Measurements from ENCODE around the gene FRMPD4. TPM values are rescaled to one million over a fixed set of nuclear protein-coding genes. Genes with fewer than 3 reads are reported as not detected.

Gene FRMPD4
- total and polyA plus RNA-seq, 2 experiments from 2014 or later, result 0.19 to 0.80 TPM

DNA sequence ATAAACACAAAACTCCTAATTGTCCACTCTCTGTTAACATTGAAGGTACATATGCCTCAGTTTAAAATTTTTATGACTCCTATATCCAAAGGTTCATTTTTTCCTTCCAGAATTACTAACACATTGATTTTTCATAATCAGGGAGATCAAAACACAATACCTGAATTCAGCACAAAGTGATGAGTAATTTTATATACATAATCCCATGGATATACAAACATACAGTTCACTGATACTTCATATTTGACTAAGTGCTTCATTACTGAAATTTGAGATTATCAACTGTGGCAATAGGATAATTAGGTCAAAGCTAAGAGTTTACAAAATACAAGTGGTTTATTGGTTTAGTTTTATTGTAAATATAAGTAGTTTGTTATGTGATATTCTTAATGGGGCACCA, 476.8 kb downstream of the FRMPD4 start (continued):
- TF ChIP-seq, protein P1, sequence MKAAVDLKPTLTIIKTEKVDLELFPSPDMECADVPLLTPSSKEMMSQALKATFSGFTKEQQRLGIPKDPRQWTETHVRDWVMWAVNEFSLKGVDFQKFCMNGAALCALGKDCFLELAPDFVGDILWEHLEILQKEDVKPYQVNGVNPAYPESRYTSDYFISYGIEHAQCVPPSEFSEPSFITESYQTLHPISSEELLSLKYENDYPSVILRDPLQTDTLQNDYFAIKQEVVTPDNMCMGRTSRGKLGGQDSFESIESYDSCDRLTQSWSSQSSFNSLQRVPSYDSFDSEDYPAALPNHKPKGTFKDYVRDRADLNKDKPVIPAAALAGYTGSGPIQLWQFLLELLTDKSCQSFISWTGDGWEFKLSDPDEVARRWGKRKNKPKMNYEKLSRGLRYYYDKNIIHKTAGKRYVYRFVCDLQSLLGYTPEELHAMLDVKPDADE (IDR thresholded peaks at IDR 0.05), result no peak
- TF ChIP-seq, protein P2, sequence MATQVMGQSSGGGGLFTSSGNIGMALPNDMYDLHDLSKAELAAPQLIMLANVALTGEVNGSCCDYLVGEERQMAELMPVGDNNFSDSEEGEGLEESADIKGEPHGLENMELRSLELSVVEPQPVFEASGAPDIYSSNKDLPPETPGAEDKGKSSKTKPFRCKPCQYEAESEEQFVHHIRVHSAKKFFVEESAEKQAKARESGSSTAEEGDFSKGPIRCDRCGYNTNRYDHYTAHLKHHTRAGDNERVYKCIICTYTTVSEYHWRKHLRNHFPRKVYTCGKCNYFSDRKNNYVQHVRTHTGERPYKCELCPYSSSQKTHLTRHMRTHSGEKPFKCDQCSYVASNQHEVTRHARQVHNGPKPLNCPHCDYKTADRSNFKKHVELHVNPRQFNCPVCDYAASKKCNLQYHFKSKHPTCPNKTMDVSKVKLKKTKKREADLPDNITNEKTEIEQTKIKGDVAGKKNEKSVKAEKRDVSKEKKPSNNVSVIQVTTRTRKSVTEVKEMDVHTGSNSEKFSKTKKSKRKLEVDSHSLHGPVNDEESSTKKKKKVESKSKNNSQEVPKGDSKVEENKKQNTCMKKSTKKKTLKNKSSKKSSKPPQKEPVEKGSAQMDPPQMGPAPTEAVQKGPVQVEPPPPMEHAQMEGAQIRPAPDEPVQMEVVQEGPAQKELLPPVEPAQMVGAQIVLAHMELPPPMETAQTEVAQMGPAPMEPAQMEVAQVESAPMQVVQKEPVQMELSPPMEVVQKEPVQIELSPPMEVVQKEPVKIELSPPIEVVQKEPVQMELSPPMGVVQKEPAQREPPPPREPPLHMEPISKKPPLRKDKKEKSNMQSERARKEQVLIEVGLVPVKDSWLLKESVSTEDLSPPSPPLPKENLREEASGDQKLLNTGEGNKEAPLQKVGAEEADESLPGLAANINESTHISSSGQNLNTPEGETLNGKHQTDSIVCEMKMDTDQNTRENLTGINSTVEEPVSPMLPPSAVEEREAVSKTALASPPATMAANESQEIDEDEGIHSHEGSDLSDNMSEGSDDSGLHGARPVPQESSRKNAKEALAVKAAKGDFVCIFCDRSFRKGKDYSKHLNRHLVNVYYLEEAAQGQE (IDR thresholded peaks at IDR 0.05; ENCODE audit: unreplicated experiment), result no peak
- TF ChIP-seq JUNB (IDR thresholded peaks at IDR 0.05; ENCODE audit: unreplicated experiment) (no peak), POLR2AphosphoS5 (IDR thresholded peaks at IDR 0.05; ENCODE audit: low read depth) (no peak), NANOG (IDR thresholded peaks at IDR 0.05; ENCODE audit: borderline replicate concordance) (no peak), ZNF331 (CRISPR knock-in tag; IDR thresholded peaks at IDR 0.05; ENCODE audit: low read depth) (no peak)
- TF ChIP-seq, protein P3, sequence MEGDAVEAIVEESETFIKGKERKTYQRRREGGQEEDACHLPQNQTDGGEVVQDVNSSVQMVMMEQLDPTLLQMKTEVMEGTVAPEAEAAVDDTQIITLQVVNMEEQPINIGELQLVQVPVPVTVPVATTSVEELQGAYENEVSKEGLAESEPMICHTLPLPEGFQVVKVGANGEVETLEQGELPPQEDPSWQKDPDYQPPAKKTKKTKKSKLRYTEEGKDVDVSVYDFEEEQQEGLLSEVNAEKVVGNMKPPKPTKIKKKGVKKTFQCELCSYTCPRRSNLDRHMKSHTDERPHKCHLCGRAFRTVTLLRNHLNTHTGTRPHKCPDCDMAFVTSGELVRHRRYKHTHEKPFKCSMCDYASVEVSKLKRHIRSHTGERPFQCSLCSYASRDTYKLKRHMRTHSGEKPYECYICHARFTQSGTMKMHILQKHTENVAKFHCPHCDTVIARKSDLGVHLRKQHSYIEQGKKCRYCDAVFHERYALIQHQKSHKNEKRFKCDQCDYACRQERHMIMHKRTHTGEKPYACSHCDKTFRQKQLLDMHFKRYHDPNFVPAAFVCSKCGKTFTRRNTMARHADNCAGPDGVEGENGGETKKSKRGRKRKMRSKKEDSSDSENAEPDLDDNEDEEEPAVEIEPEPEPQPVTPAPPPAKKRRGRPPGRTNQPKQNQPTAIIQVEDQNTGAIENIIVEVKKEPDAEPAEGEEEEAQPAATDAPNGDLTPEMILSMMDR (conservative IDR thresholded peaks at IDR 0.05; ENCODE audit: low read depth in 2 of 2), result no peak

DNA sequence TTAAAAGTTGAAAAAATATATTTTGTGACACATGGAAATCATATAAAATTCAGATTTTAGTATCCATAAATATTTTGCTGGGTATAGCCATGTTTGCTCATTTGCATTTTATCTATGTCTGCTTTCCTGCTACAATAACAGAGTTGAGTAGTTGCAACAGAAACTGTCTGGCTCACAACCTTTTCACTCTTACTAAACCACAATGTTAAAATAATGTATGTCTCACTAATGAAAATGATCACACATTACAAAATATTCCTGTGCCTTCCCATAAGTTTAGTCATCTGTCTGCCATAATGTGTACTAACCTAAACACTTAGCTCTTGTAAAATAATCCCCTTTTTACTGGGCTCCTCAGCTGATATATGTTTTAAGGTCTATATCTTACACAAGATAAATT, 479.0 kb downstream of the FRMPD4 start:
- H3K27me3 ChIP-seq (ENCODE audit: insufficient read depth), result no peaks in the 10 kb centered on the region
- no peak overlapping the region for H3K4me3 ChIP-seq
- no peak overlapping the region for H3K4me2 ChIP-seq
- no peaks in the 10 kb centered on the region for H3K4me1 ChIP-seq (ENCODE audit: insufficient read depth)
- Mint-ChIP-seq H3K4me1 (no peaks in the 10 kb centered on the region), H3K36me3 (ENCODE audit: low read depth) (no peaks in the 10 kb centered on the region), H3K27me3 (ENCODE audit: insufficient read depth, low read depth, poor library complexity) (no peaks in the 10 kb centered on the region), H3K9me3 (no peaks in the 10 kb centered on the region), H3K27ac (no peak overlapping the region), H3K4me3 (no peak overlapping the region)
- DNase-seq (ENCODE audit: low spot score) (no peak), ATAC-seq (no peak)
- no peaks in the 10 kb centered on the region for H3K9me2 ChIP-seq (ENCODE audit: insufficient read depth)
- H2AFZ ChIP-seq, result no peak overlapping the region
- H3K79me2 ChIP-seq (replicated peaks; ENCODE audit: insufficient read depth), result no peaks in the 10 kb centered on the region
- H3F3A ChIP-seq (replicated peaks; ENCODE audit: low read depth), result no peaks in the 10 kb centered on the region
- TF ChIP-seq STAT1 (IDR thresholded peaks at IDR 0.05; ENCODE audit: unreplicated experiment), result no peak
- TF ChIP-seq ZNF331 (CRISPR knock-in tag; IDR thresholded peaks at IDR 0.05; ENCODE audit: low read depth), result no peak
- no peak for TF ChIP-seq CREB1 (CRISPR knock-in tag; IDR thresholded peaks at IDR 0.05; ENCODE audit: low read depth)
- TF ChIP-seq, protein P3 (conservative IDR thresholded peaks at IDR 0.05; ENCODE audit: low read depth in 2 of 2), result no peak
- no peak for TF ChIP-seq EZH2phosphoT487 (IDR thresholded peaks at IDR 0.05; ENCODE audit: unreplicated experiment)
- no peaks in the 10 kb centered on the region for H4K20me1 ChIP-seq (replicated peaks; ENCODE audit: insufficient read depth)
- no peaks in the 10 kb centered on the region for H3K36me3 ChIP-seq (ENCODE audit: insufficient read depth)
- H3K27ac ChIP-seq (ENCODE audit: low read depth), result no peak overlapping the region

Measured in GM23338 (cell line).